GM12864 (cell line): ENCODE measurements around the gene AOAH.
"Not testable (repeated sequence)": the region's sequence is repeated elsewhere in the genome, so short reads cannot be mapped to it uniquely, and the experiment has no call there.

Experiments
- DNase-seq: peaks from one replicate; pipeline ENCODE4 v3.0.0-alpha.2; 2011; ENCODE audit warnings: low read depth
- H3K4me3 ChIP-seq: 2 replicates; pipeline ENCODE4 v1.5.1; 2011; ENCODE audit warnings: mild to moderate bottlenecking, low read depth, low read length, control low read depth
- TF ChIP-seq, protein P1 (sequence below): IDR thresholded peaks from 2 replicates; pipeline ENCODE4 v1.5.1; 2011; ENCODE audit warnings: low read depth, mild to moderate bottlenecking, moderate library complexity, low read length, control low read depth, inconsistent platforms; ENCODE audit errors: missing control alignments

The AOAH gene

DNA sequence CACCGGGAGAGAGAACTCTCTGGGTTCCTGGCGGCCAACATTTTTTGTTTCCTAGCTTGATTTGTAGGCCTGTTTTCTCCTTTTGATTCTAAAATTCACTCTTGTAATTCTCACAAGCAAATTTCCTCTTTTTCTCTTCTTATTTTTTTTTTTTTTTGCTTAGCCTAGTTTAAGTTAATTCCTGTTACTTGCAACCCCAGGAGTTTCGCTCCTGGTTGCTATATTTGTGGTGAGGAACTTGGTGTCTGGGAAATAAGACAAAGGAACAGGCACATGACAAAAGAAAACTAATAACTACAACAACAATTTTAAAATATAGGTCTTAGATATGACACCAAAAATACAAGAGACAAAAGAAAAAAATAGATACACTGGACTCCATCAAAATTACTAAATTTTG is 6.7 kb downstream of the AOAH start:
- no peak for DNase-seq
- H3K4me3 ChIP-seq: no peak overlapping the region
- TF ChIP-seq, protein P1, sequence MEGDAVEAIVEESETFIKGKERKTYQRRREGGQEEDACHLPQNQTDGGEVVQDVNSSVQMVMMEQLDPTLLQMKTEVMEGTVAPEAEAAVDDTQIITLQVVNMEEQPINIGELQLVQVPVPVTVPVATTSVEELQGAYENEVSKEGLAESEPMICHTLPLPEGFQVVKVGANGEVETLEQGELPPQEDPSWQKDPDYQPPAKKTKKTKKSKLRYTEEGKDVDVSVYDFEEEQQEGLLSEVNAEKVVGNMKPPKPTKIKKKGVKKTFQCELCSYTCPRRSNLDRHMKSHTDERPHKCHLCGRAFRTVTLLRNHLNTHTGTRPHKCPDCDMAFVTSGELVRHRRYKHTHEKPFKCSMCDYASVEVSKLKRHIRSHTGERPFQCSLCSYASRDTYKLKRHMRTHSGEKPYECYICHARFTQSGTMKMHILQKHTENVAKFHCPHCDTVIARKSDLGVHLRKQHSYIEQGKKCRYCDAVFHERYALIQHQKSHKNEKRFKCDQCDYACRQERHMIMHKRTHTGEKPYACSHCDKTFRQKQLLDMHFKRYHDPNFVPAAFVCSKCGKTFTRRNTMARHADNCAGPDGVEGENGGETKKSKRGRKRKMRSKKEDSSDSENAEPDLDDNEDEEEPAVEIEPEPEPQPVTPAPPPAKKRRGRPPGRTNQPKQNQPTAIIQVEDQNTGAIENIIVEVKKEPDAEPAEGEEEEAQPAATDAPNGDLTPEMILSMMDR: no peak

DNA sequence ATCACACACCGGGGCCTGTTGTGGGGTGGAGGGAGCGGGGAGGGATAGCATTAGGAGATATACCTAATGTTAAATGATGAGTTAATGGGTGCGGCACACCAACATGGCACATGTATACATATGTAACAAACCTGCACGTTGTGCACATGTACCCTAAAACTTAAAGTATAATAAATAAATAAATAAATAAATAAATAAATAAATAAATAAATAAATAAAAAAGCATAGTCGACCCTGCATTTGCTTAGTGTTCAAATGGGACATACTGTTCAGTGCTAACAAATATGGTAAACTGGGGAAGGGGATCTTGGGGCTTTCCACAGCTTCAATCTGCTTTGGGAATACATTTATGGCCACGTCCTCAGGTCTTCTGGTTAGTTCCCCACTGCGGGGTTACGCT is 7.5 kb downstream of the AOAH start:
- not testable (repeated sequence) for H3K4me3 ChIP-seq, DNase-seq

DNA sequence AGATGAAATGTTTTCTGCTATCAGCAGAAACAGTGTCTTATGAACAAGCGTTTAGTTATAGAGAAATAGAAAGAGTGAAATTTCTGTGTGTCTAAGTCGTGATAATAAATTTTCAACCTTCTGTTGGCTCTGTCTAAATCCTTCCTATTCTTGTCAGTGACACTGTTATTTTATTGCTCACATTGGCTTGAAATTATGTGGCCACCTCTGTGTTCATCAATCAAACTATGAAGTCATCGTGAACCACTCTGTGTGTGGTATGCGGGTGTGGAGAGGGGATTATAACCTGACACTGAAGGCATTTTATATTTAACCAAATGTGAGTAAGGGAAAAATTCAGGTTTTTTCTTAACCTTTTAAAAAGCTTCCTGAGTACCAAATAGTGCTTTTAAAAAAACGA is 12.3 kb downstream of the AOAH start:
- no peak for DNase-seq
- H3K4me3 ChIP-seq: no peak overlapping the region
- TF ChIP-seq, protein P1: no peak

DNA sequence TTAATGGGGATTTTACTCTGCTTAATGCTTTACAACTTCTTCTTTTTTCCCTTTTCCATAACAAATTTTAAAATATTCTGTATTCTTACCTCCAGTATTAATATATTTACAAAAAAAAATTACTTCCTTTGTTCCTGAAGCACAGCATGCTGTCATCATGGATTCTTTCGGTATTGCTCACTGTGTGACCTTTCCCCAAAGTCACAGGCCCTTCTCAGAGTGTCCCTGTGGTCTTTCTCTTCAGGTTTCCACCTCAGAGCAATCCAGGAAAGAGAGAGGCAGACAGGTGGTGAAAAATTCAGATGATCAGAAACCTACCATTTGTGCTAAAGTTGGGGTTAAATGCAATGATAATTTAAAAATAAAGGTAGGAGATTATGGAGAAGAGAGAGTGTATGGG is 13.0 kb downstream of the AOAH start:
- no peak overlapping the region for H3K4me3 ChIP-seq
- no peak for DNase-seq
- TF ChIP-seq, protein P1: no peak

DNA sequence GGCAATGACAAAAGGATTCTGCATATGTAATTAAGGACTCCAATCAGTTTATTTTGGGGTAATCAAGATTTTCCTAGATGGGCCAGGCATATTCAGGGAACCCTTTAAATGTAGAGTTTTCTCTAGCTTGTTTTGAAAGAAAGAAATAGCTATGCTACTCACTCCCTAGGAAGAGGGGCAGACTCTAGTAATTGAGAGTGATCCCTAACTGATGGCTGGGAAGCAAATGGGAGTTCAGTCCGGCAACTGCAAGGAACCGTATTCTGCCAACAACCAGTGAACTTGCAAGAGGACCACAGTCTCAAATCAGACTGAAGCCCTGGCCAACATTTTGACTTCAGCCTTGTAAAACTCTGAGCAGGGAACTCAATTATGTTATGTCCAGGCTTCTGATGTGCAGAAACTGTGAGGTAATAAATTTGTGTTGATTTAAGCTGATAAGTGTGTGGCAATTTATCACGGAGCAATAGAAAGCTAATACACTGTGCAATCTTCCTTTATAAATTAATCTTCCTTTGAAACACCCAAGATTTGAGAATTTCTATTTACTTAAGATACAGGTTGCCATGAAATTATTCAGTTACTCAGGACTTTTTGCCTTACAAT is 14.0 kb downstream of the AOAH start:
- no peak for DNase-seq
- TF ChIP-seq, protein P1: no peak
- H3K4me3 ChIP-seq: no peak overlapping the region

DNA sequence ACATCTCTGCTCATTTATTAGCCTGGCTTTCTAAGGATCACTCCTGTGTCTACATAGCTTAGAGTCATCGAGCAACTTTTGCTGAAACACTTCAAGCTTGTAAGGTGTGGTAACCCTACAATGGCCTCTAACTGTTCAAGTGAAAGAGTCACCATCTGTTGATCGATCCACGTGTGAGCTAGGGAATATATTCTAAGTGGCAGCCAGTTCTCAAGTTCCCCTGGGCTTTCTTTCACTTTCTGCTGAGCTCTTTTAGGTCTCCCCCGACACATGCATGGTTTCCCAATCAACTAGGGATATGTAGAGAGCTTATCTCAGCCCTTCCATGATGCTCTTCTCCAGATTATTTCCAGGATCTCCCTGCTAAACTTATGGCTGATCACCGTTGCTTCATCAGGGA is 15.5 kb downstream of the AOAH start:
- no peak for DNase-seq
- TF ChIP-seq, protein P1: no peak
- H3K4me3 ChIP-seq: no peak overlapping the region

DNA sequence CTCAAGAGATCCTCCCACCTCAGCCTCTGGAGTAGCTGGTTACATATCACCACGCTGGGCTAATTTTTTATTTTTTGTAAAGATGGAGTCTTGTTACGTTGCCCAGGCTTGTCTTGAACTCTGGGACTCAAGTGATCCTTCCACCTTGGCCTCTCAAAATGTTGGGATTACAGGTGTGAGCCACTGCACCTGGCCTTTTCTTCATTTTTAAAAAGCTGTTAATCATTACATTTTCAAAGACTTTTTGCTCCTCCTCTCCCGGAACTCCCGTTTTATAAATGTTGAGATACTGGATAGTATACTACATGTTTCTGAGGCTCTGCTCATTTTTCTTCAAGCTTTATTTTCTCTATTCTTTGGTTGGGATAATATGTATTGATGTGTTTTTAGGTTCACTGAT is 16.4 kb downstream of the AOAH start:
- TF ChIP-seq, protein P1: no peak
- DNase-seq: no peak
- H3K4me3 ChIP-seq: no peak overlapping the region
